Kidney tubule cell (primary cell): ENCODE measurements around the gene LSG1.
A peak's percentile ranks its signal among the peaks of the same experiment; 100 is the strongest.

Experiments used
- DNase-seq: peaks from one replicate; pipeline ENCODE4 v3.0.0-alpha.2; 2018; ENCODE audit warnings: low spot score

The LSG1 gene

GRCh38 chr3:194671900-194672808, at the start of gene LSG1:
LSG1 (minus strand) TSS chr3:194672191; CDS start chr3:194672162, 29 bp downstream.
- DNase-seq, result peak; percentile 96

- no peak for DNase-seq
Observed at GRCh38 chr3:194720048-194720447, 48.1 kb upstream of the LSG1 start.

GRCh38 chr3:194718079-194718478, 46.1 kb upstream of the LSG1 start:
- DNase-seq, result no peak

GRCh38 chr3:194715022-194715800, 43.2 kb upstream of the LSG1 start:
- DNase-seq, result peak; percentile 22

GRCh38 chr3:194714564-194714963, 42.6 kb upstream of the LSG1 start:
- no peak for DNase-seq

- no peak for DNase-seq
Observed at GRCh38 chr3:194714137-194714455, 42.1 kb upstream of the LSG1 start.

GRCh38 chr3:194713299-194714136, 41.5 kb upstream of the LSG1 start:
- DNase-seq, result no peak

GRCh38 chr3:194711913-194712312, 39.9 kb upstream of the LSG1 start:
- DNase-seq, result peak; percentile 96

GRCh38 chr3:194711286-194711685, 39.3 kb upstream of the LSG1 start:
- no peak for DNase-seq

- DNase-seq, result peak; percentile 57
Observed at GRCh38 chr3:194707147-194707540, 35.2 kb upstream of the LSG1 start.

GRCh38 chr3:194705761-194706160, 33.8 kb upstream of the LSG1 start:
- no peak for DNase-seq

GRCh38 chr3:194705227-194705626, 33.2 kb upstream of the LSG1 start:
- DNase-seq, result no peak

GRCh38 chr3:194702545-194702944, 30.6 kb upstream of the LSG1 start:
- no peak for DNase-seq

GRCh38 chr3:194696702-194697101, 24.7 kb upstream of the LSG1 start:
- DNase-seq, result no peak

GRCh38 chr3:194691481-194692283, 19.7 kb upstream of the LSG1 start:
- DNase-seq, result peak; percentile 81

GRCh38 chr3:194690501-194691372, 18.7 kb upstream of the LSG1 start:
- peak; percentile 73 for DNase-seq

- DNase-seq, result peak; percentile 8
Observed at GRCh38 chr3:194689493-194689944, 17.5 kb upstream of the LSG1 start.

GRCh38 chr3:194688946-194689345, 17.0 kb upstream of the LSG1 start:
- DNase-seq, result no peak

GRCh38 chr3:194688200-194688740, 16.3 kb upstream of the LSG1 start:
- no peak for DNase-seq

GRCh38 chr3:194687638-194688199, 15.7 kb upstream of the LSG1 start:
- DNase-seq, result peak; percentile 66
